K562 (cell line): ENCODE measurements around the gene TMF1. TPM values are rescaled to one million over a fixed set of nuclear protein-coding genes. Genes with fewer than 3 reads are reported as not detected.
A peak's percentile ranks its signal among the peaks of the same experiment; 100 is the strongest.

Experiments
- BACH1 ChIP-seq: fragments of 200-800 bp; sonication (Bioruptor generic); IDR thresholded peaks from 2 replicates; pipeline ENCODE4 v1.6.1; 2016; ENCODE audit warnings: missing genetic modification characterization, missing compliant biosample characterization
- BRD9 ChIP-seq: fragments of 450-650 bp; IDR thresholded peaks from 2 replicates; pipeline ENCODE4 v1.6.1; 2018; ENCODE audit warnings: low read depth; ENCODE audit not compliant: partially characterized antibody
- ESRRA ChIP-seq: fragments of 450-650 bp; IDR thresholded peaks from 2 replicates; pipeline ENCODE4 v1.6.1; 2014; ENCODE audit warnings: low read depth, mild to moderate bottlenecking, moderate library complexity, borderline replicate concordance
- FOS ChIP-seq: IDR thresholded peaks from 3 replicates; pipeline ENCODE4 v1.6.1; 2011; ENCODE audit not compliant: insufficient read length; ENCODE audit errors: extremely low read depth
- FOXP1 ChIP-seq: sonication (generic); formaldehyde crosslinking; IDR thresholded peaks from 2 replicates; pipeline ENCODE4 v1.8.0; 2022; ENCODE audit warnings: mild to moderate bottlenecking, missing genetic modification reagents
- KDM4B ChIP-seq, 2 experiments: fragments of 450-650 bp in 1 of 2; sonication (generic) in 1 of 2; IDR thresholded peaks; 2 replicates each; pipeline ENCODE4 v1.6.1; 2016 to 2017; ENCODE audit warnings: borderline replicate concordance in 2 of 2, antibody characterized with exemption in 1 of 2, low read depth in 1 of 2, mild to moderate bottlenecking in 1 of 2
- MAFK ChIP-seq: IDR thresholded peaks from 2 replicates; pipeline ENCODE4 v1.6.1; 2011; ENCODE audit warnings: low read length, improper control_type of control experiment
- NCOA4 ChIP-seq: fragments of 450-650 bp; IDR thresholded peaks from 2 replicates; pipeline ENCODE4 v1.6.1; 2018; ENCODE audit warnings: mild to moderate bottlenecking; ENCODE audit not compliant: partially characterized antibody
- PHTF2 ChIP-seq: fragments of 250-450 bp; sonication (Bioruptor Pico); IDR thresholded peaks from 2 replicates; pipeline ENCODE4 v1.5.0; 2021; ENCODE audit warnings: mild to moderate bottlenecking
- POLR2G ChIP-seq: fragments of 200-400 bp; formaldehyde crosslinking; IDR thresholded peaks from 2 replicates; pipeline ENCODE4 v1.6.1; 2017; ENCODE audit warnings: low read depth, mild to moderate bottlenecking, antibody characterized with exemption, low read length, moderate library complexity
- RAD21 ChIP-seq, 2 experiments: fragments of 250-450 bp in 1 of 2; fragments of 450-650 bp in 1 of 2; sonication (Bioruptor Pico) in 1 of 2; formaldehyde crosslinking in 1 of 2; IDR thresholded peaks in 1 of 2; conservative IDR thresholded peaks in 1 of 2; 2 replicates each; pipeline versions ENCODE4 v1.4.0 to v1.8.0; 2020 to 2022; ENCODE audit warnings: mild to moderate bottlenecking in 2 of 2, moderate library complexity in 1 of 2
- RBFOX2 ChIP-seq: fragments of 200-400 bp; formaldehyde crosslinking; IDR thresholded peaks from 2 replicates; pipeline ENCODE4 v1.6.1; 2017; ENCODE audit warnings: low read depth, mild to moderate bottlenecking, low read length, moderate library complexity
- SPI1 ChIP-seq: IDR thresholded peaks from 2 replicates; pipeline ENCODE4 v1.6.1; 2011; ENCODE audit warnings: low read depth, low read length, control low read depth, borderline replicate concordance
- SREBF1 ChIP-seq: fragments of 150-350 bp; IDR thresholded peaks from 2 replicates; pipeline ENCODE4 v1.6.1; 2014; ENCODE audit warnings: antibody characterized with exemption, low read depth, low read length, borderline replicate concordance
- TAF1 ChIP-seq: IDR thresholded peaks from 2 replicates; pipeline ENCODE4 v1.6.1; 2011; ENCODE audit warnings: mild to moderate bottlenecking, low read length, moderate library complexity; ENCODE audit not compliant: insufficient read depth, control insufficient read depth, severe bottlenecking; ENCODE audit errors: extremely low read depth
- TGIF2 ChIP-seq: sonication (generic); formaldehyde crosslinking; IDR thresholded peaks from 2 replicates; pipeline ENCODE4 v1.8.1; 2022; ENCODE audit warnings: mild to moderate bottlenecking, missing genetic modification reagents, moderate library complexity
- TRIM28 ChIP-seq: fragments of 450-650 bp; IDR thresholded peaks from 2 replicates; pipeline ENCODE4 v1.6.1; 2017
- XRCC3 ChIP-seq: fragments of 450-650 bp; IDR thresholded peaks from 2 replicates; pipeline ENCODE4 v1.6.1; 2017; ENCODE audit warnings: mild to moderate bottlenecking, moderate library complexity
- polyA plus RNA-seq, 8 experiments: library from polyadenylated mRNA; depleted of rRNA in 4 of 8; stranded (reverse) in 5 of 8; unstranded in 3 of 8; fragments of >200 nt; fragmentation: Nextera tagmentation in 2 of 8; fragmentation: Illumina TruSeq in 1 of 8; extraction: Ambion mirVana in 2 of 8; extraction: Trizol in 1 of 8; gene quantifications; 2 replicates each; pipeline versions ENCODE4 v1.2.1 to v1.2.3, GENCODE V29; 2011 to 2014; ENCODE audit warnings: inconsistent platforms in 1 of 8, missing spikeins in 1 of 8
- total RNA-seq, 7 experiments: library from RNA; depleted of rRNA in 6 of 7; stranded (reverse); fragments of >200 nt in 6 of 7; fragmentation: Illumina TruSeq in 2 of 7; extraction: Trizol in 2 of 7; gene quantifications; 2 replicates each; pipeline versions ENCODE4 v1.2.1 to v1.2.3, GENCODE V29; 2011 to 2021; ENCODE audit warnings: low replicate concordance in 1 of 7
- TF ChIP-seq, protein P1 (sequence below): fragments of 250-450 bp; sonication (Bioruptor Pico); IDR thresholded peaks from 2 replicates; pipeline ENCODE4 v1.4.0; 2020
- TF ChIP-seq, protein P2 (sequence below): conservative IDR thresholded peaks from 2 replicates; pipeline ENCODE4 v1.6.1; 2011; ENCODE audit warnings: low read depth, mild to moderate bottlenecking, low read length; ENCODE audit not compliant: control insufficient read depth

Gene TMF1
- total and polyA plus RNA-seq, 9 of the 15 experiments (the other 6 are each of a cell fraction or from before 2014, with no cell fraction given): 3.1 to 13.9 (median 10.3) TPM

DNA sequence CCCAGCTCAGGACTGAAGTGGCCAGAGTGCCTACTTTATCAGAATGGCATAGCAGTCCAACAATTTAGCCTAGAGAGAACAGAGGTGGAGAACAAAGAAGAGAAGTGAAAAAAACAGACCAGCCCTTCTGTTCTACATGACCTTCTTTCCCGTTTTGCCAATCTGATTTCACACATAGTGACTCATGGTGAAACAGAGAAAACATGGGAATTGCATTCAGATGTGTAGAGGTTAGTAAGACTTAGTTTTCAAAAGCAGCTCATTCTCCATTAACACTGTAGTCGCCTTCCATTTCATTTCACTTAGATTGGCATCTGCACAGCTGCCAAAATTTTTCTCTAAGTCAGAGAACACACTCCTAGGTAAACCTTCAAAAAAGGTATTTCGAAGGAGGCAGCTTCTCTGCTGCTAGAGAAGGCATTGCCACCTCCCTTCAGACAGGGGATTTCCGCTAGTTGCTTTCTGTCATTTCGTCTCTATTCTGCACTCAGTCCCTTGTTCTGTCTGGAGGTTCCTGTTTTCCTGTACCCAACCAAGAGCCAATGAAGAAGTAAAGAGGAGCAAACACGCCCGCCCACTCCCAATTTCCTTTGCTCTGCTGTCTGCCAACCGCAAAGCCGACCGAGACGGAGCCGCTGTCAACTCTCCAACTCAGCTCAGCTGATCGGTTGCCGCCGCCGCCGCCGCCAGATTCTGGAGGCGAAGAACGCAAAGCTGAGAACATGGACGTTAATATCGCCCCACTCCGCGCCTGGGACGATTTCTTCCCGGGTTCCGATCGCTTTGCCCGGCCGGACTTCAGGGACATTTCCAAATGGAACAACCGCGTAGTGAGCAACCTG, 32.4 kb upstream of the TMF1 start, which contains the start of gene ARL6IP5 (continued):
- peak; percentile 62 for TF ChIP-seq POLR2G
- no peak for TF ChIP-seq XRCC3
- TF ChIP-seq PHTF2: no peak
- TF ChIP-seq ESRRA: peak; percentile 65; the same call in 1 of the 2 replicates
- TF ChIP-seq, protein P1, sequence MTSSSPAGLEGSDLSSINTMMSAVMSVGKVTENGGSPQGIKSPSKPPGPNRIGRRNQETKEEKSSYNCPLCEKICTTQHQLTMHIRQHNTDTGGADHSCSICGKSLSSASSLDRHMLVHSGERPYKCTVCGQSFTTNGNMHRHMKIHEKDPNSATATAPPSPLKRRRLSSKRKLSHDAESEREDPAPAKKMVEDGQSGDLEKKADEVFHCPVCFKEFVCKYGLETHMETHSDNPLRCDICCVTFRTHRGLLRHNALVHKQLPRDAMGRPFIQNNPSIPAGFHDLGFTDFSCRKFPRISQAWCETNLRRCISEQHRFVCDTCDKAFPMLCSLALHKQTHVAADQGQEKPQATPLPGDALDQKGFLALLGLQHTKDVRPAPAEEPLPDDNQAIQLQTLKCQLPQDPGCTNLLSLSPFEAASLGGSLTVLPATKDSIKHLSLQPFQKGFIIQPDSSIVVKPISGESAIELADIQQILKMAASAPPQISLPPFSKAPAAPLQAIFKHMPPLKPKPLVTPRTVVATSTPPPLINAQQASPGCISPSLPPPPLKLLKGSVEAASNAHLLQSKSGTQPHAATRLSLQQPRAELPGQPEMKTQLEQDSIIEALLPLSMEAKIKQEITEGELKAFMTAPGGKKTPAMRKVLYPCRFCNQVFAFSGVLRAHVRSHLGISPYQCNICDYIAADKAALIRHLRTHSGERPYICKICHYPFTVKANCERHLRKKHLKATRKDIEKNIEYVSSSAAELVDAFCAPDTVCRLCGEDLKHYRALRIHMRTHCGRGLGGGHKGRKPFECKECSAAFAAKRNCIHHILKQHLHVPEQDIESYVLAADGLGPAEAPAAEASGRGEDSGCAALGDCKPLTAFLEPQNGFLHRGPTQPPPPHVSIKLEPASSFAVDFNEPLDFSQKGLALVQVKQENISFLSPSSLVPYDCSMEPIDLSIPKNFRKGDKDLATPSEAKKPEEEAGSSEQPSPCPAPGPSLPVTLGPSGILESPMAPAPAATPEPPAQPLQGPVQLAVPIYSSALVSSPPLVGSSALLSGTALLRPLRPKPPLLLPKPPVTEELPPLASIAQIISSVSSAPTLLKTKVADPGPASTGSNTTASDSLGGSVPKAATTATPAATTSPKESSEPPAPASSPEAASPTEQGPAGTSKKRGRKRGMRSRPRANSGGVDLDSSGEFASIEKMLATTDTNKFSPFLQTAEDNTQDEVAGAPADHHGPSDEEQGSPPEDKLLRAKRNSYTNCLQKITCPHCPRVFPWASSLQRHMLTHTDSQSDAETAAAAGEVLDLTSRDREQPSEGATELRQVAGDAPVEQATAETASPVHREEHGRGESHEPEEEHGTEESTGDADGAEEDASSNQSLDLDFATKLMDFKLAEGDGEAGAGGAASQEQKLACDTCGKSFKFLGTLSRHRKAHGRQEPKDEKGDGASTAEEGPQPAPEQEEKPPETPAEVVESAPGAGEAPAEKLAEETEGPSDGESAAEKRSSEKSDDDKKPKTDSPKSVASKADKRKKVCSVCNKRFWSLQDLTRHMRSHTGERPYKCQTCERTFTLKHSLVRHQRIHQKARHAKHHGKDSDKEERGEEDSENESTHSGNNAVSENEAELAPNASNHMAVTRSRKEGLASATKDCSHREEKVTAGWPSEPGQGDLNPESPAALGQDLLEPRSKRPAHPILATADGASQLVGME: no peak
- no peak for TF ChIP-seq BRD9
- TF ChIP-seq RBFOX2: peak; percentile 61
- TF ChIP-seq KDM4B (IDR thresholded peaks at IDR 0.05; ENCODE audit: borderline replicate concordance in 2 of 2, low read depth in 1 of 2): no peak
- TF ChIP-seq SREBF1: no peak
- TF ChIP-seq RAD21 (CRISPR knock-in tag; conservative IDR thresholded peaks at IDR 0.05 in 1 of 2, IDR thresholded peaks at IDR 0.05 in 1 of 2): 0 out of 4 replicates have a peak, but pooled peaks of 1 of the 2 experiments have one; percentile 10
- no peak for TF ChIP-seq FOS
- TF ChIP-seq, protein P2, sequence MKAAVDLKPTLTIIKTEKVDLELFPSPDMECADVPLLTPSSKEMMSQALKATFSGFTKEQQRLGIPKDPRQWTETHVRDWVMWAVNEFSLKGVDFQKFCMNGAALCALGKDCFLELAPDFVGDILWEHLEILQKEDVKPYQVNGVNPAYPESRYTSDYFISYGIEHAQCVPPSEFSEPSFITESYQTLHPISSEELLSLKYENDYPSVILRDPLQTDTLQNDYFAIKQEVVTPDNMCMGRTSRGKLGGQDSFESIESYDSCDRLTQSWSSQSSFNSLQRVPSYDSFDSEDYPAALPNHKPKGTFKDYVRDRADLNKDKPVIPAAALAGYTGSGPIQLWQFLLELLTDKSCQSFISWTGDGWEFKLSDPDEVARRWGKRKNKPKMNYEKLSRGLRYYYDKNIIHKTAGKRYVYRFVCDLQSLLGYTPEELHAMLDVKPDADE: no peak
- peak; percentile 42; the same call in 1 of the 2 replicates for TF ChIP-seq BACH1 (tag)
- peak; percentile 95; the same call in 1 of the 2 replicates for TF ChIP-seq TGIF2 (CRISPR knock-in tag)
- 0 out of 2 replicates have a peak, but pooled peaks have one; percentile 42 for TF ChIP-seq FOXP1 (CRISPR knock-in tag)
- TF ChIP-seq TAF1: peak; percentile 33
- no peak for TF ChIP-seq NCOA4
- no peak for TF ChIP-seq MAFK
- no peak for TF ChIP-seq TRIM28
- peak; percentile 53 for TF ChIP-seq SPI1
